Neuronal stem cell (in vitro differentiated cells): ENCODE data around the gene NHERF1.

Experiments
- DNase-seq: peaks from one replicate; pipeline ENCODE4 v3.0.0-alpha.2; 2013; ENCODE audit warnings: low spot score
- H2AFZ ChIP-seq: one replicate; pipeline ENCODE4 v1.6.1; 2013; ENCODE audit warnings: mild to moderate bottlenecking, low read length, inconsistent platforms
- H2AK5ac ChIP-seq: 2 replicates; pipeline ENCODE4 v1.6.1; 2013; ENCODE audit warnings: low read depth, mild to moderate bottlenecking, inconsistent platforms, low read length, moderate library complexity, mixed read lengths
- H2BK120ac ChIP-seq: 2 replicates; pipeline ENCODE4 v1.6.1; 2013; ENCODE audit warnings: low read depth, mild to moderate bottlenecking, inconsistent platforms, low read length, moderate library complexity, mixed read lengths
- H2BK12ac ChIP-seq: one replicate; pipeline ENCODE4 v1.6.1; 2013; ENCODE audit warnings: low read length, inconsistent platforms
- H2BK15ac ChIP-seq: 2 replicates; pipeline ENCODE4 v1.6.1; 2013; ENCODE audit warnings: mild to moderate bottlenecking, low read length, inconsistent platforms, mixed read lengths
- H2BK5ac ChIP-seq: one replicate; pipeline ENCODE4 v1.6.1; 2013; ENCODE audit warnings: inconsistent platforms, mild to moderate bottlenecking, low read length, moderate library complexity
- H3K14ac ChIP-seq: one replicate; pipeline ENCODE4 v1.6.1; 2013; ENCODE audit warnings: low read length, inconsistent platforms
- H3K18ac ChIP-seq: 2 replicates; pipeline ENCODE4 v1.6.1; 2013; ENCODE audit warnings: low read length, inconsistent platforms
- H3K23ac ChIP-seq: 2 replicates; pipeline ENCODE4 v1.6.1; 2013; ENCODE audit warnings: low read depth, mild to moderate bottlenecking, mixed read lengths, low read length, inconsistent platforms; ENCODE audit not compliant: poor library complexity
- H3K27ac ChIP-seq: replicated peaks from 3 replicates; pipeline ENCODE4 v1.5.1; 2013; ENCODE audit warnings: low read length, inconsistent platforms
- H3K27me3 ChIP-seq, 3 experiments: 2 replicates each; pipeline ENCODE4 v1.6.1; 2013; ENCODE audit warnings: low read length in 3 of 3, mild to moderate bottlenecking in 2 of 3, inconsistent platforms in 1 of 3, low read depth in 1 of 3, mixed read lengths in 1 of 3, moderate library complexity in 1 of 3; ENCODE audit not compliant: control insufficient read depth in 3 of 3, insufficient read depth in 3 of 3
- H3K36me3 ChIP-seq, 2 donors: replicated peaks in 1 of 2; 2 replicates each; pipeline ENCODE4 v1.6.1; 2013; ENCODE audit warnings: low read length in 2 of 2; ENCODE audit not compliant: control insufficient read depth in 2 of 2, insufficient read depth in 2 of 2
- H3K4ac ChIP-seq: 2 replicates; pipeline ENCODE4 v1.6.1; 2013; ENCODE audit warnings: inconsistent platforms, mild to moderate bottlenecking, low read length, moderate library complexity
- H3K4me1 ChIP-seq, 2 donors: 1 replicate in 1 of 2; 2 replicates in 1 of 2; pipeline ENCODE4 v1.6.1; 2013; ENCODE audit warnings: low read length in 2 of 2, low read depth in 1 of 2; ENCODE audit not compliant: control insufficient read depth in 2 of 2, insufficient read depth in 1 of 2
- H3K4me2 ChIP-seq: one replicate; pipeline ENCODE4 v1.6.1; 2013; ENCODE audit warnings: mild to moderate bottlenecking, low read length, inconsistent platforms; ENCODE audit not compliant: insufficient read depth, poor library complexity, severe bottlenecking
- H3K4me3 ChIP-seq, 2 donors: 2 replicates each; pipeline ENCODE4 v1.5.1; 2013; ENCODE audit warnings: low read length in 2 of 2, mild to moderate bottlenecking in 2 of 2, inconsistent platforms in 1 of 2, moderate library complexity in 1 of 2
- H3K79me1 ChIP-seq: one replicate; pipeline ENCODE4 v1.6.1; 2013; ENCODE audit warnings: low read depth, mild to moderate bottlenecking, inconsistent platforms, low read length, moderate library complexity
- H3K9ac ChIP-seq: one replicate; pipeline ENCODE4 v1.6.1; 2013; ENCODE audit warnings: mild to moderate bottlenecking, low read depth, low read length, inconsistent platforms; ENCODE audit not compliant: poor library complexity
- H3K9me3 ChIP-seq, 2 donors: replicated peaks in 1 of 2; 2 replicates each; pipeline versions ENCODE3 to v1.6.1; 2013; ENCODE audit warnings: low read length in 2 of 2, mild to moderate bottlenecking in 2 of 2, inconsistent platforms in 1 of 2, low read depth in 1 of 2, mixed read lengths in 1 of 2, moderate library complexity in 1 of 2; ENCODE audit not compliant: control insufficient read depth in 2 of 2, insufficient read depth in 1 of 2
- H4K8ac ChIP-seq: one replicate; pipeline ENCODE4 v1.6.1; 2013; ENCODE audit warnings: low read depth, mild to moderate bottlenecking, inconsistent platforms, low read length, moderate library complexity
- H4K91ac ChIP-seq: one replicate; pipeline ENCODE4 v1.6.1; 2013; ENCODE audit warnings: low read length, low read depth, mild to moderate bottlenecking, inconsistent platforms; ENCODE audit not compliant: poor library complexity
- WGBS, 2 donors: extraction: QIAGEN DNeasy Blood & Tissue Kit; methylation state at CpG; one replicate each; pipeline ENCODE4 v1.1.7; 2013; ENCODE audit warnings: missing lambda C conversion rate in 2 of 2, mixed read lengths in 1 of 2; ENCODE audit not compliant: insufficient read length in 2 of 2, insufficient replicate concordance in 1 of 2; ENCODE audit errors: extremely low coverage in 2 of 2; 5-methylcytosine and 5-hydroxymethylcytosine counted together

Gene NHERF1

DNA sequence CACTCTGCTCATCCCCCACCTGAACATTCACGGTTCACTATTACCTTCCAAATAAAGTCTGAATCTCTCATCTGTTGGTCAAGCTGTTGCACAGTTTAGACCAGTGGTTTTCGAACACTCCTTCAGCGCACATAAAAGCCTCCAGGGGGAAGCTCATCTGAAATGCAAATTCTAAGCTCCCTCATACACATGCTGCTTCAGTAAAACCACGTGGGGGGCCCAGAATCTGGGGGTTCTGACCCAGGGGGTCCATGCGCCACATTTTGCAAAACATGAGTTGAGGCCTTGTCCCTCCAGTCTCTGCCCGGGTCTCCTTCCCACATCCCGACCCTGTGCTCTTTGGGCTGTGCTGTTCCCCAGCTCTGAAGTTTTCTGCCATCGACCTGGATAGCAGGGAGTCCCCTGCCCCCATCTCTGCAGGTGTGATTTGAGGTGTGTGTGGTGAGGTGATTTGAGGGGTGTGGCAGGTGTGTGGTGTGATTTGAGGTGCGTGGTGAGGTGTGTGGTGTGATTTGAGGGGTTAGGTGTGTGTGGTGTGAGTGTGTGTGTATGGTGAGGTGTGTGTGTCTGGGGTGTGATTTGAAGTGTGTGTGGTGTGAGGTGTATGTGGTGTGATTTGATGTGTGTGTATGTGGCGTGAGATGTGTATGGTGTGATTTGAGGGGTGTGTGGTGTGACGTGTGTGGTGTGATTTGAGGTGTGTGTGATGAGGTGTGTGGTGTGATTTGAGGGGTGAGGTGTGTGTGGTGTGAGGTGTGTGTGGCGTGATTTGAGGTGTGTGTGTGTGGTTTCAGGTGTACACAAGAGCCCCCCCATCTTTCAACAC is 16.2 kb upstream of the NHERF1 start:
- Histone ChIP-seq H3K79me1 (peaks cover 6% of the 10 kb centered on the region), H3K4me3 (peak overlapping the region in 1 of 2 donors; percentile 51), H3K4ac (no peak overlapping the region), H2BK12ac (no peak overlapping the region), H2AFZ (no peak overlapping the region), H3K9ac (no peak overlapping the region), H3K27ac (no peak overlapping the region), H2BK5ac (no peak overlapping the region), H3K9me3 (peaks cover 0 to 8% of the 10 kb centered on the region in 2 donors), H4K91ac (no peak overlapping the region), H3K27me3 (peaks cover 0 to 37% (median 30%) of the 10 kb centered on the region in 3 experiments), H3K18ac (peak overlapping the region; percentile 16), H3K14ac (no peak overlapping the region), H2BK15ac (no peak overlapping the region), H3K4me2 (no peak overlapping the region), H3K36me3 (no peaks in the 10 kb centered on the region), H3K23ac (peak overlapping the region; percentile 51), H4K8ac (no peak overlapping the region), H2BK120ac (no peak overlapping the region), H3K4me1 (peaks cover 0 to 2% of the 10 kb centered on the region in 2 donors), H2AK5ac (no peak overlapping the region)
- WGBS, 2 donors: 100% methylated on average over 2 to 4 of the region's 12 CpGs
- no peak for DNase-seq

DNA sequence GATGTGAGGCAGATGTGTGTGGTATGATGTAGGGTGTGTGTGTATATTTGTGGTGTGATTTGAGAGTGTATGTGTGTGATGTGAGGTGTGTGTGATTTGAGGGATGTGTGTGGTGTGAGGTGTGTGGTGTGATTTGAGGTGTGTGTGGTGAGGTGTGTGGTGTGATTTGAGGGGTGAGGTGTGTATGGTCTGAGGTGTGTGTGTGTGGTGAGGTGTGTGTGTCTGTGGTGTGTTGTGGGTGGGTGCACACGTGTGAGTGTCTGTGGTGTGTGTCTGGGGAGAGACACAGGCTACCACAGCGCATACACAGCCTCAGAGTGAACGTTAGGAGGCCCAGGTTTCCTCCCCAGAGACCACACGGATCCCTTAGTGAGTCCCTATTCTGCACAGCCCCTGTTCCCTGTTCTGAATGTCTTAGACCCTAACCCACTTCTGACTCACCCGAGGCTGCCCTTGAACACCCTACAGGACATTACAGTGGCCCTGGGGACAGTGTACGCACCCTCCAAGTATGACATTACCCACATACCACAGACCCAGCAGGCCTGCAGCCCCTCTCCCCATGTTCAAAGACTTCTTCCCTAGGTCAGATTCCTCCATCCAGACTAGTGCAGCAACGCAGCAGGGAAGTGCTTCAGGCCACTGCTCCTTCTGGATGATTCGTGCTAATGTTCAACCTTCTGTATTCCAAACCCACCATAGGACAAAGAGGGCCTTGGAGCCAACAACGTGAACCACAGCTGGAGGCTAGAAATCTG is 14.9 kb upstream of the NHERF1 start:
- no peak for DNase-seq
- Histone ChIP-seq H3K27me3 (peaks cover 0 to 50% (median 43%) of the 10 kb centered on the region in 3 experiments), H2BK5ac (peak overlapping the region; percentile 0), H3K4me2 (no peak overlapping the region), H4K8ac (no peak overlapping the region), H3K36me3 (no peaks in the 10 kb centered on the region), H3K4me3 (peak overlapping the region in 1 of 2 donors; percentile 62), H2BK120ac (no peak overlapping the region), H2AFZ (no peak overlapping the region), H3K23ac (peak overlapping the region; percentile 4), H4K91ac (peak overlapping the region; percentile 58), H3K9me3 (peaks cover 0 to under 1% of the 10 kb centered on the region in 2 donors), H3K4ac (peak overlapping the region; percentile 79), H2BK12ac (no peak overlapping the region), H3K4me1 (peaks cover 8 to 10% of the 10 kb centered on the region in 2 donors), H3K9ac (no peak overlapping the region), H2BK15ac (no peak overlapping the region), H3K27ac (no peak overlapping the region), H3K18ac (no peak overlapping the region), H2AK5ac (peak overlapping the region; percentile 24), H3K79me1 (peaks cover 2% of the 10 kb centered on the region), H3K14ac (no peak overlapping the region)
- WGBS, 2 donors: no CpG with 5 or more reads among the region's 9 CpGs

DNA sequence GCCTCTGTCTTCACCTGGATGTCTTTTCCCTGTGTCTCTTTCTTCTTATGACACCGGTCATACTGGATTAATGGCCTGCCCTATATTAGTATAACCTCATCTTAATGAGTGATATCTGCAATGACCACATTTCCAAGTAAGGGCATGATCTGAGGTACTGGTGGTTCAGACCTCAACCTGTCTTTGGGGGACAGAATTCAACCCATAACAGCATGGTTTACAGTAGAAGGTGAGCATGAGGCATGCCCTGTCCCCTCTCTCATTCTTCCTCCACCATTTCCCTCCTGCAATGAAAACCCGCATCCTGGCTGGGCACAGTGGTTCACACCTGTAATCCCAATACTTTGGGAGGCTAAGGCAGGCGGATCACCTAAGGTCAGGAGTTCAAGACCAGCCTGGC is 14.2 kb upstream of the NHERF1 start:
- Histone ChIP-seq H3K27me3 (peaks cover 0 to 57% (median 46%) of the 10 kb centered on the region in 3 experiments), H2BK15ac (no peak overlapping the region), H3K9me3 (no peaks in the 10 kb centered on the region), H2BK12ac (no peak overlapping the region), H3K4me3 (no peak overlapping the region), H2AFZ (no peak overlapping the region), H3K23ac (no peak overlapping the region), H3K79me1 (peaks cover 2% of the 10 kb centered on the region), H3K4me2 (no peak overlapping the region), H3K36me3 (no peaks in the 10 kb centered on the region), H2AK5ac (no peak overlapping the region), H3K9ac (no peak overlapping the region), H4K8ac (no peak overlapping the region), H4K91ac (no peak overlapping the region), H2BK120ac (no peak overlapping the region), H3K27ac (no peak overlapping the region), H3K14ac (no peak overlapping the region), H3K4ac (no peak overlapping the region), H3K4me1 (peaks cover 8 to 10% of the 10 kb centered on the region in 2 donors), H2BK5ac (peak overlapping the region; percentile 0), H3K18ac (no peak overlapping the region)
- no CpG with 5 or more reads among the region's 3 CpGs for WGBS, 2 donors
- no peak for DNase-seq
